Neural cell (in vitro differentiated cells): ENCODE data around the gene TENT4A. TPM values are rescaled to one million over a fixed set of nuclear protein-coding genes. Genes with fewer than 3 reads are reported as not detected.

Experiments used
- H2AFZ ChIP-seq: fragments of 200-600, 300-800 bp; sonication (generic), shearing (Covaris generic); 2 replicates; pipeline ENCODE4 v1.6.0; 2014; ENCODE audit warnings: low read depth, mild to moderate bottlenecking, antibody characterized with exemption, low read length, moderate library complexity
- H3F3A ChIP-seq: fragments of 200-600 bp; shearing (Covaris generic); 2 replicates; pipeline ENCODE4 v1.6.1; 2016; ENCODE audit warnings: mild to moderate bottlenecking, moderate library complexity, mixed read lengths, antibody characterized with exemption, low read length; ENCODE audit not compliant: insufficient read depth, poor library complexity, severe bottlenecking
- H3K27ac ChIP-seq: fragments of 200-600, 300-800 bp; sonication (generic), shearing (Covaris generic); 2 replicates; pipeline ENCODE4 v1.5.1; 2014; ENCODE audit warnings: mild to moderate bottlenecking, low read length, moderate library complexity
- H3K27me3 ChIP-seq: fragments of 300-800, 200-600 bp; sonication (generic), shearing (Covaris generic); 2 replicates; pipeline ENCODE4 v1.6.0; 2014; ENCODE audit warnings: mild to moderate bottlenecking, low read depth, low read length, moderate library complexity; ENCODE audit not compliant: insufficient read depth
- H3K36me3 ChIP-seq: fragments of 300-800, 200-600 bp; sonication (generic), shearing (Covaris generic); 2 replicates; pipeline ENCODE4 v1.5.1; 2014; ENCODE audit warnings: mild to moderate bottlenecking, antibody characterized with exemption, low read length, moderate library complexity; ENCODE audit not compliant: insufficient read depth
- H3K4me2 ChIP-seq: fragments of 300-800, 200-600 bp; sonication (generic), shearing (Covaris generic); 2 replicates; pipeline ENCODE4 v1.6.0; 2014; ENCODE audit warnings: mild to moderate bottlenecking, low read length
- H3K4me3 ChIP-seq: fragments of 300-800, 200-600 bp; sonication (generic), shearing (Covaris generic); 2 replicates; pipeline ENCODE4 v1.5.1; 2014; ENCODE audit warnings: mild to moderate bottlenecking, low read length, moderate library complexity
- H3K79me2 ChIP-seq: fragments of 200-600 bp; shearing (Covaris generic); replicated peaks from 2 replicates; pipeline ENCODE4 v1.6.0; 2014; ENCODE audit warnings: mild to moderate bottlenecking, low read length, moderate library complexity; ENCODE audit not compliant: insufficient read depth
- H3K9ac ChIP-seq: fragments of 300-800, 200-600 bp; sonication (generic), shearing (Covaris generic); 2 replicates; pipeline ENCODE4 v1.6.1; 2016; ENCODE audit warnings: mild to moderate bottlenecking, low read length, mixed read lengths
- H3K9me2 ChIP-seq: fragments of 200-600 bp; shearing (Covaris generic); 2 replicates; pipeline ENCODE4 v1.6.1; 2016; ENCODE audit warnings: mild to moderate bottlenecking, low read length, mixed read lengths; ENCODE audit not compliant: insufficient read depth
- H3K9me3 ChIP-seq: fragments of 200-600, 300-800 bp; sonication (generic), shearing (Covaris generic); 2 replicates; pipeline ENCODE4 v1.6.1; 2016; ENCODE audit warnings: mild to moderate bottlenecking, mixed run types, low read length, moderate library complexity, mixed read lengths
- H4K20me1 ChIP-seq: fragments of 200-600 bp; shearing (Covaris generic); 2 replicates; pipeline ENCODE4 v1.6.1; 2016; ENCODE audit warnings: mild to moderate bottlenecking, mixed run types; ENCODE audit not compliant: insufficient read depth
- EP300 ChIP-seq: fragments of 450-650 bp; conservative IDR thresholded peaks from 2 replicates; pipeline ENCODE4 v1.6.1; 2014; ENCODE audit warnings: antibody characterized with exemption, mild to moderate bottlenecking, moderate library complexity; ENCODE audit not compliant: poor library complexity, severe bottlenecking
- EZH2 ChIP-seq: fragments of 200-600, 300-800 bp; shearing (Covaris generic), sonication (generic); IDR thresholded peaks from 2 replicates; pipeline ENCODE4 v1.6.1; 2014; ENCODE audit warnings: antibody characterized with exemption, low read length, borderline replicate concordance, mild to moderate bottlenecking; ENCODE audit not compliant: insufficient read depth, poor library complexity, severe bottlenecking
- MXI1 ChIP-seq: fragments of 450-650 bp; conservative IDR thresholded peaks from 2 replicates; pipeline ENCODE4 v1.6.1; 2014; ENCODE audit warnings: antibody characterized with exemption, mild to moderate bottlenecking; ENCODE audit not compliant: poor library complexity, severe bottlenecking
- POLR2AphosphoS5 ChIP-seq: IDR thresholded peaks from 2 replicates; pipeline ENCODE4 v1.6.1; 2012
- RAD21 ChIP-seq: fragments of 450-650 bp; conservative IDR thresholded peaks from 2 replicates; pipeline ENCODE4 v1.6.1; 2014; ENCODE audit warnings: antibody characterized with exemption, mild to moderate bottlenecking, moderate library complexity
- SMC3 ChIP-seq: fragments of 450-650 bp; conservative IDR thresholded peaks from 2 replicates; pipeline ENCODE4 v1.6.1; 2014; ENCODE audit warnings: antibody characterized with exemption, mild to moderate bottlenecking, moderate library complexity; ENCODE audit not compliant: poor library complexity
- TAF1 ChIP-seq: IDR thresholded peaks from 2 replicates; pipeline ENCODE4 v1.6.1; 2012; ENCODE audit warnings: low read depth
- polyA plus RNA-seq: library from polyadenylated mRNA; depleted of rRNA; stranded (reverse); fragments of >200 nt; gene quantifications from 2 replicates; pipeline ENCODE4 v1.2.3, GENCODE V29; 2014
- TF ChIP-seq, protein P1 (sequence below): IDR thresholded peaks from 2 replicates; pipeline ENCODE4 v1.6.1; 2012; ENCODE audit warnings: borderline replicate concordance
- TF ChIP-seq, protein P2 (sequence below): fragments of 450-650 bp; IDR thresholded peaks from 2 replicates; pipeline ENCODE4 v1.5.1; 2014; ENCODE audit warnings: antibody characterized with exemption, mild to moderate bottlenecking, moderate library complexity; ENCODE audit not compliant: poor library complexity, severe bottlenecking

The TENT4A gene
- polyA plus RNA-seq, 1 donor from 2014 or later = 12.1 TPM

DNA sequence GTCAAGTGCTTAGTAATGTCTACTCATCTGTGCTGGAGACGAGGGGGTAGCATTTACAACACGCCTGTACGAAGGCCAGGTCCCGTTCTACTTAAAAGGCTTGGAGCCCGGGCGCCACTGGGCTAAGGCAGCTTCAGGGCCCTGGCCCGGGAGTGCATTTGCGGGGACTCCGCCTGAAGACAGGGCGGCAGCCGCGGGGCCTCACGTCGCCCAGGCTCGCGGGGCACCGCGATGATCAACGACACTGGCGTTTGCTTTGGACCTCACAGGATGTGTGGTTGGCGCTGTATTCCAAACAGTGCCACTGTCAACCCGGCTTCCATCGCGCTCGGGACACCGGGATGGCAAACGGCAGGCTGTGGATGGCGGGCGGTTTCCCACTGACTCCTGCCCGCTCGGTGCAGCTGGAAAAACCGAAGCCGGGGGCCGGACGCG, 1.1 kb upstream of the TENT4A start:
- Histone ChIP-seq H3K79me2 (peaks cover 28% of the 10 kb centered on the region), H3K27ac (peak overlapping the region; percentile 67), H3K9me3 (no peaks in the 10 kb centered on the region), H3K9ac (peak overlapping the region; percentile 63), H3K4me3 (peak overlapping the region; percentile 95), H3K4me2 (peak overlapping the region; percentile 92), H3K9me2 (no peaks in the 10 kb centered on the region), H3K36me3 (no peaks in the 10 kb centered on the region), H3K27me3 (no peaks in the 10 kb centered on the region), H2AFZ (peak overlapping the region; percentile 53), H4K20me1 (peaks cover 22% of the 10 kb centered on the region), H3F3A (no peaks in the 10 kb centered on the region)
- TF ChIP-seq EP300 (no peak), EZH2 (no peak), SMC3 (no peak), MXI1 (no peak), POLR2AphosphoS5 (no peak)
- TF ChIP-seq, protein P1, sequence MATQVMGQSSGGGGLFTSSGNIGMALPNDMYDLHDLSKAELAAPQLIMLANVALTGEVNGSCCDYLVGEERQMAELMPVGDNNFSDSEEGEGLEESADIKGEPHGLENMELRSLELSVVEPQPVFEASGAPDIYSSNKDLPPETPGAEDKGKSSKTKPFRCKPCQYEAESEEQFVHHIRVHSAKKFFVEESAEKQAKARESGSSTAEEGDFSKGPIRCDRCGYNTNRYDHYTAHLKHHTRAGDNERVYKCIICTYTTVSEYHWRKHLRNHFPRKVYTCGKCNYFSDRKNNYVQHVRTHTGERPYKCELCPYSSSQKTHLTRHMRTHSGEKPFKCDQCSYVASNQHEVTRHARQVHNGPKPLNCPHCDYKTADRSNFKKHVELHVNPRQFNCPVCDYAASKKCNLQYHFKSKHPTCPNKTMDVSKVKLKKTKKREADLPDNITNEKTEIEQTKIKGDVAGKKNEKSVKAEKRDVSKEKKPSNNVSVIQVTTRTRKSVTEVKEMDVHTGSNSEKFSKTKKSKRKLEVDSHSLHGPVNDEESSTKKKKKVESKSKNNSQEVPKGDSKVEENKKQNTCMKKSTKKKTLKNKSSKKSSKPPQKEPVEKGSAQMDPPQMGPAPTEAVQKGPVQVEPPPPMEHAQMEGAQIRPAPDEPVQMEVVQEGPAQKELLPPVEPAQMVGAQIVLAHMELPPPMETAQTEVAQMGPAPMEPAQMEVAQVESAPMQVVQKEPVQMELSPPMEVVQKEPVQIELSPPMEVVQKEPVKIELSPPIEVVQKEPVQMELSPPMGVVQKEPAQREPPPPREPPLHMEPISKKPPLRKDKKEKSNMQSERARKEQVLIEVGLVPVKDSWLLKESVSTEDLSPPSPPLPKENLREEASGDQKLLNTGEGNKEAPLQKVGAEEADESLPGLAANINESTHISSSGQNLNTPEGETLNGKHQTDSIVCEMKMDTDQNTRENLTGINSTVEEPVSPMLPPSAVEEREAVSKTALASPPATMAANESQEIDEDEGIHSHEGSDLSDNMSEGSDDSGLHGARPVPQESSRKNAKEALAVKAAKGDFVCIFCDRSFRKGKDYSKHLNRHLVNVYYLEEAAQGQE = no peak
- TF ChIP-seq, protein P2, sequence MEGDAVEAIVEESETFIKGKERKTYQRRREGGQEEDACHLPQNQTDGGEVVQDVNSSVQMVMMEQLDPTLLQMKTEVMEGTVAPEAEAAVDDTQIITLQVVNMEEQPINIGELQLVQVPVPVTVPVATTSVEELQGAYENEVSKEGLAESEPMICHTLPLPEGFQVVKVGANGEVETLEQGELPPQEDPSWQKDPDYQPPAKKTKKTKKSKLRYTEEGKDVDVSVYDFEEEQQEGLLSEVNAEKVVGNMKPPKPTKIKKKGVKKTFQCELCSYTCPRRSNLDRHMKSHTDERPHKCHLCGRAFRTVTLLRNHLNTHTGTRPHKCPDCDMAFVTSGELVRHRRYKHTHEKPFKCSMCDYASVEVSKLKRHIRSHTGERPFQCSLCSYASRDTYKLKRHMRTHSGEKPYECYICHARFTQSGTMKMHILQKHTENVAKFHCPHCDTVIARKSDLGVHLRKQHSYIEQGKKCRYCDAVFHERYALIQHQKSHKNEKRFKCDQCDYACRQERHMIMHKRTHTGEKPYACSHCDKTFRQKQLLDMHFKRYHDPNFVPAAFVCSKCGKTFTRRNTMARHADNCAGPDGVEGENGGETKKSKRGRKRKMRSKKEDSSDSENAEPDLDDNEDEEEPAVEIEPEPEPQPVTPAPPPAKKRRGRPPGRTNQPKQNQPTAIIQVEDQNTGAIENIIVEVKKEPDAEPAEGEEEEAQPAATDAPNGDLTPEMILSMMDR = peak; percentile 34

DNA sequence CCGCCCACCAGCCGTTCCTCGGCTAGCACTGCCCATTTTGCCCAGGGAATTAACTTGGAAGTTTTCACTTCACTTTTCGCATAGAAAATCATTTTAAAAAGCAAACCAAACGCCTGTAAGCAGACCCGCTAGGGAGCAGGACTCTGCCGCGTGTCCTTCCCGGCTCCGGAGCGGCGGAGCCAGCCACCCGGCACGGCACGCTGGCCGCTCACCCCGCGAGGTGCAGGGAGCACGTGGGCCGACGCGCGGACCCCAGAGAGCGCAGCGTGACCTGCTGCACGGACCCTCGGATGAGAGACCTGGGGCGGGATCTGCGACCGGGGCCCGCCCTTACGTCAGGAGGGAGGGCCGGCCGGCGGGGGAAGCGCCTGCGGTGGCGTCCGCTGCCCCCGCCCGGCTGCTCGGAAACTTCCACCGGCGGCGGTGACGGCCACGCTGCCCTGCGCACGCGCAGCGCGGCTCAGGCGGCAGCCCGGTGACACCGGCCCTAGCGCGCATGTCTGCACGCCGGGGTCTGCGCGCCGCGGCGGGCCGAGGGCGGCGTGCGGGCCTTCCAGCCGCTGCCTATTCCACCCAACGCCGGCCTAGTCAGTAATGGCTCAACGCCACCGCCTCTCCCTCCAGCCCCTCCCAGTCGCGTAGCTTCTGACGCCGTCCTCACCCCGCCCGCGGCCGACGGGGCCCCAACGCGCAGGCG, 507 bp upstream of the TENT4A start:
- H3K9me2 ChIP-seq = no peaks in the 10 kb centered on the region
- H3K9me3 ChIP-seq = no peaks in the 10 kb centered on the region
- peak overlapping the region; percentile 95 for H3K4me3 ChIP-seq
- H3F3A ChIP-seq = no peaks in the 10 kb centered on the region
- H3K27ac ChIP-seq = peak overlapping the region; percentile 67
- peaks cover 34% of the 10 kb centered on the region for H3K79me2 ChIP-seq
- H3K4me2 ChIP-seq = peak overlapping the region; percentile 92
- peak overlapping the region; percentile 53 for H2AFZ ChIP-seq
- H3K36me3 ChIP-seq = no peaks in the 10 kb centered on the region
- H3K9ac ChIP-seq = peak overlapping the region; percentile 63
- no peaks in the 10 kb centered on the region for H3K27me3 ChIP-seq
- peaks cover 22% of the 10 kb centered on the region for H4K20me1 ChIP-seq
- TF ChIP-seq, protein P1 = no peak
- TF ChIP-seq EP300 (peak; percentile 54), TAF1 (no peak), SMC3 (peak; percentile 55), EZH2 (no peak), RAD21 (peak; percentile 47), MXI1 (peak; percentile 99), POLR2AphosphoS5 (peak; percentile 67)
- TF ChIP-seq, protein P2 = peak; percentile 43
